HepG2 (cell line): ENCODE measurements around the gene SLC43A1. TPM values are rescaled to one million over a fixed set of nuclear protein-coding genes. Genes with fewer than 3 reads are reported as not detected.

Experiments used
- ARNT ChIP-seq: fragments of 450-650 bp; IDR thresholded peaks from 2 replicates; pipeline ENCODE4 v1.6.1; 2017
- ASH2L ChIP-seq: fragments of 300-600, 200-600 bp; sonication (generic); IDR thresholded peaks from 2 replicates; pipeline ENCODE4 v1.7.0; 2017; ENCODE audit warnings: low read depth, mild to moderate bottlenecking, moderate library complexity, mixed read lengths, low read length; ENCODE audit not compliant: insufficient read length
- CCDC6 ChIP-seq: sonication (generic); formaldehyde crosslinking; IDR thresholded peaks from 2 replicates; pipeline ENCODE4 v1.8.1; 2022; ENCODE audit warnings: mild to moderate bottlenecking, missing genetic modification reagents, moderate library complexity
- KLF16 ChIP-seq, 2 experiments: sonication (generic) in 1 of 2; formaldehyde crosslinking in 1 of 2; IDR thresholded peaks; 2 replicates each; pipeline versions ENCODE4 v1.6.1 to v1.8.0; 2016 to 2023; ENCODE audit warnings: missing genetic modification reagents in 2 of 2, missing compliant biosample characterization in 1 of 2
- NCOA1 ChIP-seq: sonication (generic); formaldehyde crosslinking; IDR thresholded peaks from 2 replicates; pipeline ENCODE4 v1.9.0; 2021; ENCODE audit warnings: missing genetic modification reagents
- NFIB ChIP-seq: sonication (generic); formaldehyde crosslinking; IDR thresholded peaks from 2 replicates; pipeline ENCODE4 v1.9.0; 2021; ENCODE audit warnings: missing genetic modification reagents, mild to moderate bottlenecking, borderline replicate concordance
- NR1H2 ChIP-seq: sonication (generic); formaldehyde crosslinking; IDR thresholded peaks from 2 replicates; pipeline ENCODE4 v1.8.1; 2022; ENCODE audit warnings: low read depth, missing genetic modification reagents, borderline replicate concordance
- SOX6 ChIP-seq, 2 experiments: fragments of 450-650 bp in 1 of 2; sonication (generic) in 1 of 2; formaldehyde crosslinking in 1 of 2; IDR thresholded peaks; 2 replicates each; pipeline versions ENCODE4 v1.4.0 to v1.6.1; 2017 to 2020; ENCODE audit warnings: antibody characterized with exemption in 1 of 2, mild to moderate bottlenecking in 1 of 2, missing genetic modification reagents in 1 of 2
- ZBTB3 ChIP-seq: sonication (generic); formaldehyde crosslinking; IDR thresholded peaks from 2 replicates; pipeline ENCODE4 v1.4.0; 2020; ENCODE audit warnings: low read depth, mild to moderate bottlenecking, moderate library complexity, missing genetic modification reagents, borderline replicate concordance
- ZNF460 ChIP-seq: sonication (generic); formaldehyde crosslinking; IDR thresholded peaks from 2 replicates; pipeline ENCODE4 v1.5.1; 2020; ENCODE audit warnings: missing genetic modification reagents, mild to moderate bottlenecking, borderline replicate concordance
- ZNF761 ChIP-seq: sonication (generic); formaldehyde crosslinking; conservative IDR thresholded peaks from 2 replicates; pipeline ENCODE4 v1.4.0; 2020; ENCODE audit warnings: mild to moderate bottlenecking, missing genetic modification reagents
- ZSCAN31 ChIP-seq: sonication (generic); formaldehyde crosslinking; IDR thresholded peaks from 2 replicates; pipeline ENCODE4 v1.5.0; 2020; ENCODE audit warnings: low read depth, mild to moderate bottlenecking, missing genetic modification reagents
- polyA plus RNA-seq, 8 experiments: library from polyadenylated mRNA; depleted of rRNA in 3 of 8; stranded (reverse) in 7 of 8; unstranded in 1 of 8; fragments of >200 nt; fragmentation: Illumina TruSeq in 4 of 8; extraction: Trizol in 4 of 8; gene quantifications; 2 replicates each; pipeline versions ENCODE4 v1.2.1 to v1.2.3, GENCODE V29; 2011 to 2016; ENCODE audit warnings: low read depth in 4 of 8, missing spikeins in 1 of 8, mixed read lengths in 1 of 8; ENCODE audit not compliant: insufficient read depth in 1 of 8
- total RNA-seq, 5 experiments: library from RNA; depleted of rRNA; stranded (reverse); fragments of >200 nt; fragmentation: Illumina TruSeq; extraction: Trizol; gene quantifications; 2 replicates each; pipeline ENCODE4 v1.2.3, GENCODE V29; 2016; ENCODE audit warnings: low read depth in 1 of 5
- TF ChIP-seq, protein P1 (sequence below): sonication (generic); formaldehyde crosslinking; IDR thresholded peaks from 2 replicates; pipeline ENCODE4 v1.9.0; 2022; ENCODE audit warnings: low read depth, missing genetic modification reagents
- TF ChIP-seq, protein P2 (sequence below): sonication (generic); formaldehyde crosslinking; IDR thresholded peaks from 2 replicates; pipeline ENCODE4 v1.8.1; 2022; ENCODE audit warnings: low read depth, mild to moderate bottlenecking, missing genetic modification reagents
- TF ChIP-seq, protein P3 (sequence below): IDR thresholded peaks from 2 replicates; pipeline ENCODE4 v1.6.1; 2016; ENCODE audit warnings: missing compliant biosample characterization, missing genetic modification reagents, borderline replicate concordance
- TF ChIP-seq, protein P4 (sequence below): sonication (generic); formaldehyde crosslinking; IDR thresholded peaks from 2 replicates; pipeline ENCODE4 v1.5.0; 2020; ENCODE audit warnings: missing genetic modification reagents
- TF ChIP-seq, protein P5 (sequence below): IDR thresholded peaks from 2 replicates; pipeline ENCODE4 v1.6.1; 2012; ENCODE audit warnings: low read depth, low read length, improper control_type of control experiment
- TF ChIP-seq, protein P6 (sequence below): sonication (generic); formaldehyde crosslinking; IDR thresholded peaks from 2 replicates; pipeline ENCODE4 v1.5.1; 2020; ENCODE audit warnings: missing genetic modification reagents, mild to moderate bottlenecking, borderline replicate concordance

SLC43A1 gene
- total and polyA plus RNA-seq, 2 of the 13 experiments (the other 11 are each of a cell fraction or from before 2014, with no cell fraction given): 72.3 to 87.6 TPM

DNA sequence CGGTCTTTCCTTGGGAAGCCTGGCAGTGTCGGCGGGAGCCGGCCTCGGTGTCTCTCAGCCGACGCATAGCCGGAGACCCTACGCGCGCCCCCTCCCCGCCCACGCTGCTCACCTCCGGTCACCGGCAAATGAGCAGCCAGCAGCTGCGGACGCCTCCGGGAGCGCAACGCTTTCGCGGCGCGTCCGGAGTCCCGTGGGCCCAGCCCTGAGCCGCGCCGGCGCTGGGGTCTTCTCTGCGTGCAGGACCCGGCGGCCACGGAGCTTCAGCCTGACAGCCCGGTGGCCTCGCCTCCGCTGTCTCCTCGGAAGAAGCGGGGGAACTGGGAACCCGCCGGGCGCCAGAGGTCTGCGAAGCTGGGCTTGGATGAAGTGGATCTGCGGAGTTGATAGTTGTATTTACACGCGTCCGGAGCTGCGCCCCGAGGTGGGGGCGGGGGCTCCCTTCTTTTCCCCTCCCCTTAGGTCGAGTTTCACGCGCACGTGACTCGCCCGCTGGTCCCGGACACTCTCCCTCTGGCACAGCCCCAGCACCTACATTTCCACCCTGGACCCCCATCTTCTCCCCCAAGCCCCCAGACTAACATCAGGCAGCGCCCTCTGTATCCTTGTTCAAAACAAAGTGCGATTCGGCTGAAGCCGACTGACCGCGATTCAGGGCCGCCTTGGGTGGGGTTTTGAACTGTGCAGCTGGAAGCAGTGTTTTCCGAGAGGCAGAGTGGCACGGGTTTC is at the start of gene SLC43A1 (continued):
- TF ChIP-seq KLF16 (CRISPR knock-in tag; IDR thresholded peaks at IDR 0.05) (0 out of 4 replicates have a peak, but pooled peaks of 1 of the 2 experiments have one; percentile 49), CCDC6 (peak; percentile 53; the same call in 1 of the 2 replicates), ARNT (no peak), NFIB (no peak), NR1H2 (CRISPR knock-in tag) (no peak), NCOA1 (CRISPR knock-in tag) (no peak; the same call in 1 of the 2 replicates), ASH2L (peak; percentile 66), ZSCAN31 (no peak; the same call in 1 of the 2 replicates), ZBTB3 (CRISPR knock-in tag) (no peak), ZNF460 (no peak), ZNF761 (peak; percentile 58; the same call in 1 of the 2 replicates), SOX6 (IDR thresholded peaks at IDR 0.05) (no peak), SOX6 (CRISPR knock-in tag; IDR thresholded peaks at IDR 0.05) (peak; percentile 74; the same call in 1 of the 2 replicates)
- TF ChIP-seq, protein P1, sequence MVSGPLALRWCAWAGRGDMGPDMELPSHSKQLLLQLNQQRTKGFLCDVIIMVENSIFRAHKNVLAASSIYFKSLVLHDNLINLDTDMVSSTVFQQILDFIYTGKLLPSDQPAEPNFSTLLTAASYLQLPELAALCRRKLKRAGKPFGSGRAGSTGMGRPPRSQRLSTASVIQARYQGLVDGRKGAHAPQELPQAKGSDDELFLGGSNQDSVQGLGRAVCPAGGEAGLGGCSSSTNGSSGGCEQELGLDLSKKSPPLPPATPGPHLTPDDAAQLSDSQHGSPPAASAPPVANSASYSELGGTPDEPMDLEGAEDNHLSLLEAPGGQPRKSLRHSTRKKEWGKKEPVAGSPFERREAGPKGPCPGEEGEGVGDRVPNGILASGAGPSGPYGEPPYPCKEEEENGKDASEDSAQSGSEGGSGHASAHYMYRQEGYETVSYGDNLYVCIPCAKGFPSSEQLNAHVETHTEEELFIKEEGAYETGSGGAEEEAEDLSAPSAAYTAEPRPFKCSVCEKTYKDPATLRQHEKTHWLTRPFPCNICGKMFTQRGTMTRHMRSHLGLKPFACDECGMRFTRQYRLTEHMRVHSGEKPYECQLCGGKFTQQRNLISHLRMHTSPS (CRISPR knock-in tag): no peak; the same call in 1 of the 2 replicates
- TF ChIP-seq, protein P2, sequence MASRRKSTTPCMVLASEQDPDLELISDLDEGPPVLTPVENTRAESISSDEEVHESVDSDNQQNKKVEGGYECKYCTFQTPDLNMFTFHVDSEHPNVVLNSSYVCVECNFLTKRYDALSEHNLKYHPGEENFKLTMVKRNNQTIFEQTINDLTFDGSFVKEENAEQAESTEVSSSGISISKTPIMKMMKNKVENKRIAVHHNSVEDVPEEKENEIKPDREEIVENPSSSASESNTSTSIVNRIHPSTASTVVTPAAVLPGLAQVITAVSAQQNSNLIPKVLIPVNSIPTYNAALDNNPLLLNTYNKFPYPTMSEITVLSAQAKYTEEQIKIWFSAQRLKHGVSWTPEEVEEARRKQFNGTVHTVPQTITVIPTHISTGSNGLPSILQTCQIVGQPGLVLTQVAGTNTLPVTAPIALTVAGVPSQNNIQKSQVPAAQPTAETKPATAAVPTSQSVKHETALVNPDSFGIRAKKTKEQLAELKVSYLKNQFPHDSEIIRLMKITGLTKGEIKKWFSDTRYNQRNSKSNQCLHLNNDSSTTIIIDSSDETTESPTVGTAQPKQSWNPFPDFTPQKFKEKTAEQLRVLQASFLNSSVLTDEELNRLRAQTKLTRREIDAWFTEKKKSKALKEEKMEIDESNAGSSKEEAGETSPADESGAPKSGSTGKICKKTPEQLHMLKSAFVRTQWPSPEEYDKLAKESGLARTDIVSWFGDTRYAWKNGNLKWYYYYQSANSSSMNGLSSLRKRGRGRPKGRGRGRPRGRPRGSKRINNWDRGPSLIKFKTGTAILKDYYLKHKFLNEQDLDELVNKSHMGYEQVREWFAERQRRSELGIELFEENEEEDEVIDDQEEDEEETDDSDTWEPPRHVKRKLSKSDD (CRISPR knock-in tag): peak; percentile 68; the same call in 1 of the 2 replicates
- TF ChIP-seq, protein P3, sequence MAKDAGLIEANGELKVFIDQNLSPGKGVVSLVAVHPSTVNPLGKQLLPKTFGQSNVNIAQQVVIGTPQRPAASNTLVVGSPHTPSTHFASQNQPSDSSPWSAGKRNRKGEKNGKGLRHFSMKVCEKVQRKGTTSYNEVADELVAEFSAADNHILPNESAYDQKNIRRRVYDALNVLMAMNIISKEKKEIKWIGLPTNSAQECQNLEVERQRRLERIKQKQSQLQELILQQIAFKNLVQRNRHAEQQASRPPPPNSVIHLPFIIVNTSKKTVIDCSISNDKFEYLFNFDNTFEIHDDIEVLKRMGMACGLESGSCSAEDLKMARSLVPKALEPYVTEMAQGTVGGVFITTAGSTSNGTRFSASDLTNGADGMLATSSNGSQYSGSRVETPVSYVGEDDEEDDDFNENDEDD: 0 out of 2 replicates have a peak, but pooled peaks have one; percentile 10
- TF ChIP-seq, protein P4, sequence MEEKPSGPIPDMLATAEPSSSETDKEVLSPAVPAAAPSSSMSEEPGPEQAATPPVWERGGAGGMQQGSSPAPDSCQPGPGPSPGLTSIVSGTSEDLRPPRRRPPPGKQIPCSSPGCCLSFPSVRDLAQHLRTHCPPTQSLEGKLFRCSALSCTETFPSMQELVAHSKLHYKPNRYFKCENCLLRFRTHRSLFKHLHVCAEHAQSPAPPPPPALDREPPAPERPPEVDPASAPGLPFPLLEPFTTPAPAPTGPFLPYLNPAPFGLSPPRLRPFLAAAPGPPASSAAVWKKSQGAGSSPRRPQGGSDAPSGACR (CRISPR knock-in tag): no peak
- TF ChIP-seq, protein P5, sequence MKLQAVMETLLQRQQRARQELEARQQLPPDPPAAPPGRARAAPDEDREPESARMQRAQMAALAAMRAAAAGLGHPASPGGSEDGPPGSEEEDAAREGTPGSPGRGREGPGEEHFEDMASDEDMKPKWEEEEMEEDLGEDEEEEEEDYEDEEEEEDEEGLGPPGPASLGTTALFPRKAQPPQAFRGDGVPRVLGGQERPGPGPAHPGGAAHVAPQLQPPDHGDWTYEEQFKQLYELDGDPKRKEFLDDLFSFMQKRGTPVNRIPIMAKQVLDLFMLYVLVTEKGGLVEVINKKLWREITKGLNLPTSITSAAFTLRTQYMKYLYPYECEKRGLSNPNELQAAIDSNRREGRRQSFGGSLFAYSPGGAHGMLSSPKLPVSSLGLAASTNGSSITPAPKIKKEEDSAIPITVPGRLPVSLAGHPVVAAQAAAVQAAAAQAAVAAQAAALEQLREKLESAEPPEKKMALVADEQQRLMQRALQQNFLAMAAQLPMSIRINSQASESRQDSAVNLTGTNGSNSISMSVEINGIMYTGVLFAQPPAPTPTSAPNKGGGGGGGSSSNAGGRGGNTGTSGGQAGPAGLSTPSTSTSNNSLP: no peak
- TF ChIP-seq, protein P6, sequence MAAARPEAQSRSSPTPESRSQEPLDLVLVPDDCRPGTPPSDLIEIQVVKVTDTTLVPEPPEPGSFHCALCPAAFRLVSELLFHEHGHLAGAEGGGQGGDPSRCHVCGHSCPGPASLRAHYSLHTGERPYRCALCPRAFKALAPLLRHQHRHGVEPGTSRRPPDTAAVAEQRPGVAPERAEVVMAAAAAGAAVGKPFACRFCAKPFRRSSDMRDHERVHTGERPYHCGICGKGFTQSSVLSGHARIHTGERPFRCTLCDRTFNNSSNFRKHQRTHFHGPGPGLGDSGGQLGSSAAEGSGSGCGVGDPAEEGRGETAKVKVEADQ (CRISPR knock-in tag): no peak
